HG03558 (cell line): ENCODE data around the gene KCNG2.

Source experiments
- ATAC-seq: cut with Tn5 transposase; IDR thresholded peaks from one replicate; pipeline ENCODE4 v1.9.1; 2021; ENCODE audit warnings: moderate number of reproducible peaks; ENCODE audit not compliant: unreplicated experiment; ENCODE audit errors: extremely low read depth

Gene KCNG2

DNA sequence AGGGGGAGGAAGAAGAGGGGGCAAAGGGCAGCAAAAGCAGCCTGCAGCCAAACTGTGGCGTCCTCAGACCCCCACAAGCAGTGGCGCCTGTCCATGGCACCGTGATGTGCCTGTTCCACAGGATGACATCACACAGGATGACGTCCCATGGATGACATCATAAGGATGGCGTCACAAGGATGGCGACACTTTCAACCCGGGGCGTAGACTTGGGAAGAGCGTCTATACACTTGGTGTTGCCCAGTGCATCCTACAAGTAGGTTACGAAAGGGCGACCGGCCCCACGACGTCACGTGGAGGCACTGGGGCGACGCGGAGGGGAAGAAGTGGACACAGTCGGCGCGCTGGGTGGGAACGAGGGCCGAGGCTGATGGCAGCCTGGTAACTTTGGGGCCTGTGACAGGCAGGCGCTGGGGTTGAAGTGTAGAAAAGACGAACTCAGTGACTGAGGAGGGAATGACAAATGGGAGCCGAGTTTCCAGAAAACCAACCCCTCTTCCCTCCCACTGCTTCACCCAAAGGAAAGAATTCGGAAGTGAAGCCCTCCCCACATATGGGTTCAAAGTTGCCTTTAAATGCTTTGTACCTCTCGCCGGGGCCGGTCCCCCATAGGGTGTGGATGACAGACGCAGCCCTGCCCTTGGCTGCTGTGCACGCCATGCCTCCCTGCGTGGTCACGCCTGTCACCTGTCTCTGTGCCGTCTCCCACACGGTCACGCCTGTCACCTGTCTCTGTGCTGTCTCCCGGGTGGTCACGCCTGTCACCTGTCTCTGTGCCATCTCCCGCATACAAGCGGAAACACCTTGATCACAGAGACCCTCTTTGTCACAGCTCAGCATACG is 13.4 kb upstream of the KCNG2 start:
- no peak for ATAC-seq

DNA sequence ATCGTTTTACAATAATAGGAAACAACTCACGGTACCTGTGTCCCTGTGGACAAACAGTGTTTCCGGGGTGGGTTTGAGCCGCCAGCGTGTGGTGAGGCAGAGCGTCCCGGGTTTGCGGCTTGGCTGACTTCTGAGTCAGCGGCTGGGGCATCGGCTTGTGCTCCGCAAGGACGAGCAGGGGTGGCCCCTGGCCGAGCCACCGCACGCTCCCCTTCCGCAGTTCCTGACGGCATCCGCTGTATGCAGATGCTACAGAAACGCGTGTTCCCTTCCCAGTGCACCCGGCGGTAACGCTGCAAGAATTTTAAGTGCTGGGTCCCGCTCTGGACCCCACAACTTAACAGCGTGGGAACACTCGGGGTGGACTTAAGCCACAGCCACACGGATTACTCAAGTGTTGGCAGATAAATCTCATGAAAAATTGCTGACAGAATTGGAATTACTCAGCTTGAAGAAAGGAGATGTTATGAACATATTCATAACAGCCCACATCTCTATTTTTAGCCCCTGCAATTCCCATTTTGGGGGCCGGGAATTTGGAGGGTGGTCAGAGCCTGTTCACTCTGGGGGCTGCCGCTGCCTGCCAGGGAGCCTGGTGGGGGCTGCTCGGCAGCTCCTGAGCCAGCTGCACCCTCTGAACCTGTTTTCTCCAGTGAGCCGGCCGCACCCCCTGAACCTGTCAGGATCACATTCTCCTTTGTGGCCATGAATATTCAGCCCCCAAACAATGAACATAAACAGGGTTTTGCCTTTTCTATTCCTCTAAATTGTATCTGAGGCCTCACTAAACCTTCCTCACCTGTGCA is 12.6 kb upstream of the KCNG2 start:
- ATAC-seq: no peak

GRCh38 chr18:79785831-79786230 is 11.9 kb upstream of the KCNG2 start:
- ATAC-seq: no peak

- no peak for ATAC-seq
These were observed 11.4 kb upstream of the KCNG2 start for GRCh38 chr18:79786304-79786703.

DNA sequence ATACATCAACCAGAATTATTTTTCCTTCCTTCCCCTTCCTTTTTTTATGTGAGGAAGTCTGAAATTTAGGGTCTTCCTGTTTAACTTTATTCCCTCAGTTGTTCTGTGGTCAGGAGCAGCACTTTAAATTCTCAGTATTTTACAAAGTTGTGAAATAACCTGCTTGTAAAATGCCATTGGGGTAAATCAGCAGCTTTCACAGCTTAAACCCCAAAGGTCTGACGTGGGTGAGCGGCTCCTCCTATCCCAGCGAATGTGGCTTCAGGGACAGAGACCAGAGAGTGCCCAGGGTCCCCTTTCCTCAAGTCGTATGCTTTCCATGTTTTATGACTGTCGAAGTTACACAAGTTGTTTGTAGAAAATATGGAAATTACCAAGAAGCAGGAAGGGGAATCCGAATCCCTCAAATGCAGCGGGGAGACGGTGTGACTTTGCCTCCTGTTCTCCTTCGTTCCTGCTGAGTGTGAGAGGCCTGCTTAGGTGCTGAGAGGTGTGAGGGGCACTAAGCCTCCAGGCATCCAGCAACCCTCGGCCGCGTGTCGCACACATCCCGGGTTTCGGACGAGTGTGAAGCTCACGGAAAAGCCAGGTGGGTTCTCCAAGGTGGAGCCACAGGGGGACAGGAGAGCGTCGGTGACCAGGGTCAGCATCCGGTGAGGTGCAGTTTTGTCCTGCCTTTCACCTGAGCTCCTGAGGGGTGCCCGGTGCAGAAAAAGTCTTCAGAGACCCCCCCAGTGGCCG is 10.8 kb upstream of the KCNG2 start:
- ATAC-seq: no peak

GRCh38 chr18:79787527-79787864 is 10.2 kb upstream of the KCNG2 start:
- ATAC-seq: no peak

DNA sequence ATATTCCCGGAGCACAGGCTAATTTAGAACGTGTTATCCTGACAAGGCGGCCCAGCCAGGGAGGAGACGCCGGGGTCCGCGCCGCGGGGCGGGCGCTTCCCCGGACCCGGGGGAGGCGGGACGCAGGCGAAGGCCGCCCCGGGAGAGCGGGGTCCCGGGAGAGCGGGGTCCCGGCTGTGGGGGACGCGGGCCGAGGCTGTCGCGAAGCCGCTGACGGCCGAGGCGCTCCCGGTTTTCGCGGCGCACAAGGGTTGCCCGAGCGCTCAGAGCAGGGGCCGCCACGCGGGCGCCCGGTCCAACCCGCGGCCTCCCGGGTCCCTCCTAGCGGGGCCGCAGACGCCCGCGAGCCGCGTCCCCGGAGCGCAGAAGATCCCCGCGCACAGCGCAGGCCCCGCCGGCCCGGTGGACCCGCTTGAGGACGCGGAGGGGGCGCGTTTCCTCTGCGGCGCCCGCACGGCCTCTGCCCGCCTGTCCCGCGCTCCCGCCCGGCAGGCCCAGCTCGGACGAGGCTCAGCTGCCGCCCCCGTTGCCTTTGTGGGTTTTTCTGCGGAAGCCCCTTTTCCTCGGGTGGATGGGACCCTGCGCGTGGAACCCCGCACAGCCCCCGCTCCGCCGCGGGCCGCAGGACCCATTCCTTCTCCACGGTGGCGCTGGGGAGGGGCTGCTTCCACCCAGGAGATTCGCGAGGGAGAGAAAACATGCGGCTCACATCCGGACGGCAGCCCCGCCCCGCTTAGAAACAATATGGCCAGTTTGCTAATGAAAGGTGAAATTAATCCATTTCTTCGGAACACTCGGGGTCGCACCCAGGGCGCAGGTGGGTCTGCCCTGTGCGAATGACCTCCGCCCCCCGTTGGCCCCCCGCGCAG is 9.6 kb upstream of the KCNG2 start:
- no peak for ATAC-seq

DNA sequence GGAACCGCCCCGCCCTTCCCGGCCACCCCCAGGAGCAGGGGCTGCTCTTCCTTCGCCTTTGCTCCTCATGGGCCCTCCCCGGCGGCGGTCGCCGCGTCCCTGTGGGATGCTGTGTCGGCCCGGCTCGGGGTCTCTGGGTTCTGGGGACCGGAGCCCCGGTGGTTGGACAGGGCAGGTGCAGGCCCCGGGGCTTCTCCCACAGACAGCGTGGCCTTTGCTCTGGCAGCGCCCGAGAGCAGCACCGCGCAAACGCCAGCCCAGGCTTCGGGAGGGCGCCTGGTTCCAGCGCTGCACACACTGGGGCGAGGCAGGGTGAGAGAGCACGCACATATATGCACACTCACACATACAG is 9.0 kb upstream of the KCNG2 start:
- no peak for ATAC-seq

DNA sequence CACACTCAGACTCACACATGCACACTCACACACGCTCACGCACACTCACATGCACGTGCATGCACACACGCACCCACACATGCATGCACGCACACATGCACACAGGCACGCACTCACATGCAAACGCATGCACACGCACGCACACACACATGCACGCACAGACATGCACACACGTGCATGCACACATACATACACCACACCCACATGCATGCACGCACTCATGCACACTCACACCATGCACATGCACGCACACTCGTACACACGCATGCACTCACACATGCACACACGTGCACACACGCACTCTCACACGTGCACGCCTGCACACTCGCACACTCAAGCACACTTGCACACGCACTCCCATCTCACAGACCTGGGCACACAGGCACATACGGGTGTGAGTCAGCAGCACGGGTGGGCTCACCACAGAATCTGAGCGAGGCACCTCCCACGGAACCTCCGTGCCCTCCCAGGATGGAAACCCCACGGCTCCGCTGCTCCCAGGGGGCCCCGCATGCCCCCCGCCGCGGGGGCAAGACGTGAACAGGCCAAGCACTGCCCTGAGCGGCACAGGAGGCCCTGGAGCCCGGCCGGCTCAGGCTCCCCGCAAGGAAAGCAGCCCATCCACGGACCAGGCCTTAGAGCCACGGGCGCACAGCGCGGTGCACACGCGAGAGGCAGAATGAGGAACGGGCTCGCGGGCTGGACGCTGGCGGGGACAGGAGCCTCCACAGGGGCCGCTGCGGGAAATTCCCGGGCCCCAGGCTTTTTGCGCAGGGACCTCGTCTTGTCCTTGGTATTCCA is 8.4 kb upstream of the KCNG2 start:
- ATAC-seq: no peak

DNA sequence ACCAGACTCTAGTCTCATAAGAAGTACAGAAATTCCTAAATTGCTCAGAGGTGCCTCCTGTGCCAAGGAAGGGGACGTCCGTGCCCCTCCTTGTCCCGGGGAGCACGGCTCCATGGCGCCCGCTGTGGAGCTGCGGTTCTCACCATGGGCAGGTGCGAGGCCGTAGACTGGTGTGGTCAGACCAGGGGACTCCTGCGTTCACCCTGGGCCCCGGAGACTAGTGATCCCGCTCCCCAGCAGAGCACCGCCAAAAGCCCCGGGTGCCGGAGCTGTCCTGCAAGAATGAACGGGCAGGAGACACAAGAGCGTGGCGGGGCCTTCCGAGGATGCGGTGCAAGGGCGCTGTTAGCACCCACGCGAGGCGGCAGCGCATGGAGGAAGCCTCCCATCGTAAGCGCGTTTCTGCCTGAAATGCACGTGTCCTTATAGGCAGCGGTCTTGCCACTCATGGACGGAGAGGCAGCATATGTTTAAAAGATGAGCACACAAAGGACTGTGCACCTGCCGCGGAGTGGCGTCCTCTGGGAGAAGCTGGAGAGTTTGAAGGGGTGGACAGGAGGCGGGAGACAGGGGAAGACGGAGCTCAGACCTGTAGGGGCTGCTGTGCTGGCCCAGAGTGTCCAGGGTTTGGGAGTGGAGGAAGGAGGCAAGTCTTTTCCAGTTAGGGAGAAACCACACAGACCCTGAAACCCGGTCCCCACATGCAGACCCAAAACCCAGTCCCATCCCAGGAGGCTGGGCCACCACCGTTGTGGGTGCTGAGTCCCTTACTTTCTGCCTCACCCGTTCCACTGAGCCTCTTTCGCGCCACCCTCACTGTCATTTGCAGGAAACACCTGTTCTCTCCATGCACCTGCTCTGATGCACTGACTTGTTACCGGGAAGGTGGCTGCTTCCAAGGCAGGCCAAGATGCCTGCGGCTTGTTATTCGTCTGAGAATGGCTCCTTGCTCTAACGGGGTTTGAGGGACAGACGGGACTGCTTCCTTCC is 7.5 kb upstream of the KCNG2 start:
- ATAC-seq: no peak

DNA sequence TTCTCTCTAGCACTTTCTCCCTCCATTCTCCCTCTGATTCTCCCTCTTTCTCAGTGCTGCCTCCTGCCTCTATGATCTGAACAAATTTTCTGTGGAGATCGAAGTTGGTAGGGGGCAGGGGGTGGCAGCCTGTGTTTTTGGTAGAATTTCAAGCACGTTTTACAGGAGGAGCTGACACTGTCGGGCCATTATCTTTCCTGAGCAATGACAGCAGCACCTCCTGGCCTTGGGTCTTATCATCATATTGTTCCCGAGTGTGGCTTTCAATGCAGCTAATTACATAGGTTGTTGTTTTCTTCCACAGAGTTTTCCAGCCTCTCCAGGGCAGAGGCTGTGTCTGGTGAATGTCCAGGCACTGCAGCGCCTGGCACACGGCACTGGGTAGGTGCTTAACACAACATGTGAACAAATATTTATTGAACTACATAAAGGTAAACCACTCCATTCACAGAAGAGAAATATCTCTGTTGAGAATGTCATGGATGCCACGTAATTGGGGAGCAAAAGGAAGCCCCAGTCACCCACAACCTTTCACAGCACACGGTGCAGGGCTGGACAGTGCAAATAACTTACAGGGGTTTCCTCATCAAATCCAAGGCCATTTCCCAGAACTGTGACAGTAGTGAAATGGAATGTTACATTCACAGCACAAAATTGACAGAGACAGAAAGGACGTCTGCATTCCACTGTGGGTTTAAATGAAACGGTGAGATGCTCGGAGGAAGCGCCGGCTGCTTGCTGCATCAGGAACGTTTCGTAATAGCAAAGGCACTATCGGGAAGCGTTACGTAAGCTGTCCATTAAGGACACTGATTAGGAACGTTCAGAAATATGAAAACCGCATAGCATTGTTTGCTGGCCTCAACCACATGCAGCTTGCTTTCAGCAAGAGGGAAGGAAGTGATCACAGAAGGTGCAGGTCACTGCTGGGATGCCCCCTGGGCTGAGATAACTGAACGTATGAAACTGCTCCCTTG is 6.5 kb upstream of the KCNG2 start:
- ATAC-seq: no peak

- ATAC-seq: no peak
These were observed 5.4 kb upstream of the KCNG2 start for GRCh38 chr18:79792096-79792987.

DNA sequence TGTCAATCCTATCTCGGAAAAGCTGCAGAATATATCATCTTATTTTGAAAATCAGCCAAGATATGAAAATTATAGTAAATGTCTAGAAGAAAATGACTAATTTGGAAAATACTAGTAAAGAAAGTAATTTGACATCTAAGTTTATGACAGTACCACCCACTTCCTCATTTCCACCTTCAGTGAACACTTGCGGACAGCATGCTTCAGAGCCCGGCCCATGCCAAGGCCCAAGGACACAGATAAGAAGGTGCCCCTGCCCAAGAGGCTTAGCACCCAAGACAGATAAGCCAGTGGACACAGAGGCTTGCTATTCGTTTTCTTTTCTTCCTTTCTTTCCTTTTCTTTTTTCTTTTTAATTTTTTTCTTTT is 4.8 kb upstream of the KCNG2 start:
- ATAC-seq: no peak

DNA sequence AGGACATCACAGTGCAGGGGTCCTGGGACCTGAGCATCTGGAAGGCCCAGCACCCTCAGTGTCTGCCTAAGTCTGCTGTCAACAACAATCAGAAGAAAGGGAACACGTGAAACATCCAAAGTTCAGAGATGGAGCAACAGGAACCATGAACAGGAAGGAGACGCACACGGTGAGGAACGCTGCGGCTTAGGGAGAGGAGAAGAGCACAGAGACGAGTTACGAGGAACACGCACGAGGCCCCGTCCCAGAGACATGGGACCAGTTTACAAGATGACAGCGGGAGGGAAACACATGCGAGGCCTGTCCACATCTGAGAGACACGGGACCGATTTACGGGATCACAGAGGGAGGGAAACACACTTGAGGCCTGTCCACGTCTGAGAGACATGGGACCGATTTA is 2.9 kb upstream of the KCNG2 start:
- ATAC-seq: no peak

GRCh38 chr18:79795446-79795845 is 2.3 kb upstream of the KCNG2 start:
- no peak for ATAC-seq

GRCh38 chr18:79796016-79796415 is 1.7 kb upstream of the KCNG2 start:
- ATAC-seq: no peak
